Right atrium auricular region (tissue), 2 donors: ENCODE data around the gene PIGS. TPM values are rescaled to one million over a fixed set of nuclear protein-coding genes. Genes with fewer than 3 reads are reported as not detected.

Experiments used
- DNase-seq: peaks from one replicate; pipeline ENCODE4 v3.0.0-alpha.2; 2019; ENCODE audit warnings: low spot score
- H3K27ac ChIP-seq, 2 donors: fragments of 200-600 bp; sonication (generic); 1 replicate in 1 of 2; 2 replicates in 1 of 2; pipeline ENCODE4 v1.5.1; 2016 to 2019
- H3K27me3 ChIP-seq, 2 donors: fragments of 200-600 bp; sonication (generic); one replicate each; pipeline versions ENCODE4 v1.5.1 to v1.6.0; 2017 to 2019
- H3K36me3 ChIP-seq: fragments of 200-600 bp; sonication (generic); one replicate; pipeline ENCODE4 v1.5.1; 2016
- H3K4me1 ChIP-seq, 2 donors: fragments of 200-600 bp; sonication (generic); one replicate each; pipeline versions ENCODE4 v1.5.1 to v1.6.0; 2017 to 2019
- H3K4me3 ChIP-seq, 2 donors: fragments of 200-600 bp; sonication (generic); 1 replicate in 1 of 2; 2 replicates in 1 of 2; pipeline ENCODE4 v1.5.1; 2017 to 2019; ENCODE audit warnings: mild to moderate bottlenecking in 1 of 2, moderate library complexity in 1 of 2
- H3K9me3 ChIP-seq, 2 donors: fragments of 200-600 bp; sonication (generic); one replicate each; pipeline ENCODE4 v1.5.1; 2019
- total RNA-seq, 2 donors: library from RNA; depleted of rRNA; stranded (reverse); fragments of >200 nt; gene quantifications; one replicate each; pipeline ENCODE4 v1.1.0, GENCODE V29; 2016
- TF ChIP-seq, protein P1 (sequence below), 2 donors: fragments of 200-600 bp; sonication (generic); IDR thresholded peaks; one replicate each; pipeline ENCODE4 v1.5.1; 2019; ENCODE audit warnings: antibody characterized with exemption in 2 of 2

The PIGS gene
- total RNA-seq, 2 donors from 2014 or later, result 51.6 to 74.8 TPM

DNA sequence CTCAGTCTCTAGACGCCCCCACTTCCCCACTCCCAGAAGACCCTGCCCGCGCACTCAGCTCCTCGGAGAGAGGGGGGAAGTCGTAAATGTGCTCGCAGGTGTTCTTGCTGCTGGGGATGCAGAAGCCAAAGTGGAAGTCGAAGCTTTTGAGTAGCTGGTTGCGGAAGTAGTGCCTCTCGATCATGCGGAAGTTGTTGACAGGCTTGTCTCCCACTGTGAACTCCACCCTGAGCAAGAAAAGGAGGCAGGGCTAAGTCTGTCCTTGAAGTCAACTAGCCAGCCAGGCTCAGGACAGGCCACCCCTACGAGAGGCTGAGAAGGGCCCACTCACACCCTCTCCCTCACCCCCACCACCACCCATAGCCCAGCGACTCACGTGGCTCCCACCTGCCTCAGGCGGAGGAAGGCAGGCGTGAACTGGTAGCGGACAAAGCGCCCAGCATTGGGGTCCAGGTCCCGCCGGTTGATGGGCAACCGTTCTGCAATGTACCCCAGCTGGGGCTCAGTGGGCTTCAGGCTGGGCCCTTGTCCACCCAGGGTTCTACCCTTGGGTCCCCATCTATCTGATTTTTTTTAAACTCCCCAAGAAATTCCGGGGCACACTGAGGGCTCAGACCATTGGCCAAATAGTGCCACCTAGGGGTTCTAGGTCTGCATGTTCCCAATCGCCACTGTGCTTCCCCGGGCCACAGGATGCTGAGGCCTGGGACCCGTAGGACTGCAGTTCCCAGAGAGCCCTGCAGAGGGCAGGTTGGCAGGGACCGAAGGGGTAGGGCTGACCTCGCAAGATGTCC is 23.5 kb downstream of the PIGS start:
- peak; percentile 73 for DNase-seq
- Histone ChIP-seq H3K36me3 (peaks cover 12% of the 10 kb centered on the region), H3K9me3 (no peaks in the 10 kb centered on the region), H3K27me3 (no peaks in the 10 kb centered on the region), H3K27ac (no peak overlapping the region), H3K4me1 (peaks cover 0 to 23% of the 10 kb centered on the region in 2 donors), H3K4me3 (no peak overlapping the region)
- TF ChIP-seq, protein P1, sequence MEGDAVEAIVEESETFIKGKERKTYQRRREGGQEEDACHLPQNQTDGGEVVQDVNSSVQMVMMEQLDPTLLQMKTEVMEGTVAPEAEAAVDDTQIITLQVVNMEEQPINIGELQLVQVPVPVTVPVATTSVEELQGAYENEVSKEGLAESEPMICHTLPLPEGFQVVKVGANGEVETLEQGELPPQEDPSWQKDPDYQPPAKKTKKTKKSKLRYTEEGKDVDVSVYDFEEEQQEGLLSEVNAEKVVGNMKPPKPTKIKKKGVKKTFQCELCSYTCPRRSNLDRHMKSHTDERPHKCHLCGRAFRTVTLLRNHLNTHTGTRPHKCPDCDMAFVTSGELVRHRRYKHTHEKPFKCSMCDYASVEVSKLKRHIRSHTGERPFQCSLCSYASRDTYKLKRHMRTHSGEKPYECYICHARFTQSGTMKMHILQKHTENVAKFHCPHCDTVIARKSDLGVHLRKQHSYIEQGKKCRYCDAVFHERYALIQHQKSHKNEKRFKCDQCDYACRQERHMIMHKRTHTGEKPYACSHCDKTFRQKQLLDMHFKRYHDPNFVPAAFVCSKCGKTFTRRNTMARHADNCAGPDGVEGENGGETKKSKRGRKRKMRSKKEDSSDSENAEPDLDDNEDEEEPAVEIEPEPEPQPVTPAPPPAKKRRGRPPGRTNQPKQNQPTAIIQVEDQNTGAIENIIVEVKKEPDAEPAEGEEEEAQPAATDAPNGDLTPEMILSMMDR (IDR thresholded peaks at IDR 0.05), result peak; percentile 85 to 89

GRCh38 chr17:28547096-28547622 is 24.2 kb downstream of the PIGS start:
- TF ChIP-seq, protein P1 (IDR thresholded peaks at IDR 0.05), result no peak
- no peak for DNase-seq
- H3K4me1 ChIP-seq, result peaks cover 0 to 19% of the 10 kb centered on the region in 2 donors
- H3K27ac ChIP-seq, result no peak overlapping the region
- no peaks in the 10 kb centered on the region for H3K27me3 ChIP-seq
- H3K36me3 ChIP-seq, result peaks cover 12% of the 10 kb centered on the region
- H3K4me3 ChIP-seq, result no peak overlapping the region
- no peaks in the 10 kb centered on the region for H3K9me3 ChIP-seq

- no peak overlapping the region for H3K4me3 ChIP-seq
- no peak overlapping the region for H3K27ac ChIP-seq
- H3K36me3 ChIP-seq, result peaks cover 12% of the 10 kb centered on the region
- DNase-seq, result no peak
- no peaks in the 10 kb centered on the region for H3K27me3 ChIP-seq
- peaks cover 0 to 7% of the 10 kb centered on the region in 2 donors for H3K4me1 ChIP-seq
- TF ChIP-seq, protein P1 (IDR thresholded peaks at IDR 0.05), result no peak
- H3K9me3 ChIP-seq, result no peaks in the 10 kb centered on the region
Measured at GRCh38 chr17:28545787-28546415, 25.4 kb downstream of the PIGS start.

- TF ChIP-seq, protein P1 (IDR thresholded peaks at IDR 0.05), result no peak
- Histone ChIP-seq H3K36me3 (peaks cover 12% of the 10 kb centered on the region), H3K9me3 (no peaks in the 10 kb centered on the region), H3K27me3 (no peaks in the 10 kb centered on the region), H3K4me3 (no peak overlapping the region), H3K27ac (no peak overlapping the region), H3K4me1 (peaks cover 0 to 6% of the 10 kb centered on the region in 2 donors)
- DNase-seq, result no peak
Measured at GRCh38 chr17:28545141-28545503, 26.2 kb downstream of the PIGS start.

DNA sequence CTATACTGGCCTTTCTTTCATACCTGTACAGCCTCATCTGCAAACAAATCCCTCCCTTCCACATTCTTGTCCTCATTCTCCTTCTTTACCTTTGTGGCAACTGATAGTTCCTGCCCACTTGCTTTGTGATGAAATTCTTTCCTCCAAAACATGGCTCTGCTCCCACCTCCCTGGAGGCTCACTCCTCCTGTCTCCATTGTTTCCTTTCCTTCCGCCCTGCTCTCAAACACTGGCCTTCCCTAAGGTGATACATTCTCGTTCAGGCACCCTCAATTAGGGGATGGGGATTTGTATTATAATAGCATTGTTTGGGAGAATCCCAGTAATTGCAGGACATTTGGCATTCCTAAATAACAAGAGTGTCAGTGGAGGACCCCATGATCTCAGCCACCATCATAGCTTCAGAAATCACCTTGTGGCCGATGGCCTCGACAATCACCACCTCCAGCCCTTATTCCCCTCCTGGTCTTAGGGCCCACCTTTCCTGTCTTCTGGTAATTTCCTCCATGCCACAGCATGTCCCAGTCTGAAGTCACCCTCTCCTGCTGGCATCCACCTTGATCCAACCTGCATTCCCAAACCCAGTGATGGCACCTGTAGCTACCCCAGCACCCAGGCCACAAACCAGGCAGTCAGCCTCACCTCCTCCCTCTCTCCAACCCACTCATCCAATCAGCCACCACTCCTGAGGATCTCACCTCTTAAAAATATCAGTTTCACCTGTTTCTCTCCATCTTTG is 26.8 kb downstream of the PIGS start:
- TF ChIP-seq, protein P1 (IDR thresholded peaks at IDR 0.05), result no peak
- H3K4me1 ChIP-seq, result peaks cover 0 to 1% of the 10 kb centered on the region in 2 donors
- H3K27ac ChIP-seq, result no peak overlapping the region
- peaks cover 12% of the 10 kb centered on the region for H3K36me3 ChIP-seq
- H3K9me3 ChIP-seq, result no peaks in the 10 kb centered on the region
- no peak overlapping the region for H3K4me3 ChIP-seq
- no peaks in the 10 kb centered on the region for H3K27me3 ChIP-seq
- DNase-seq, result no peak
